Measurements from ENCODE around the gene PSTK. TPM values are rescaled to one million over a fixed set of nuclear protein-coding genes. Genes with fewer than 3 reads are reported as not detected.

The PSTK gene
- total and polyA plus RNA-seq, 9 of the 15 experiments (the other 6 are each of a cell fraction or from before 2014, with no cell fraction given), result 13.2 to 49.7 (median 18.9) TPM

DNA sequence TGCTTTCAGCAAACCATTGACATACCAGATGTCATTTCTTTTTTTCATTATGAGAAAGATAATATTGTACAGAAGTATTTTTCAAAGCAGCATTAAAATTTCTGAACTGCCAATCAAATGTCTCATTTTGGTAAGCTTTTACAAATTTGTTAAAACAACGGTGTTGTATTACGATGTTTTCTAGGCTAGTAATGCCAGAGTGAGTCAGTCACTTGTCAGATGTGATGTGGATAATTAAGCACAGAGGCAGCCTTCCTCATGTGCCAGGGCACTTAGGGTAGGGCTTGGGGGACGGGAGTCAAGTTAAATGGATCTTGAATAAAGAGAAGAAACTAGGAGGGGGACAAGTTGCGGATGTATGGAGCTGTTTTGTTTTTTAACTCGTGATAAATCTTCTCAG, 10.1 kb downstream of the PSTK start:
- no peak overlapping the region for H3K4me2 ChIP-seq (ENCODE audit: insufficient read depth, low read length)
- CTCF ChIA-PET (ENCODE audit: low intra/inter-chr PET ratio), result no interaction called here
- H3K9ac ChIP-seq (ENCODE audit: insufficient read depth in 1 of 2, low read depth in 2 of 2, low read length in 2 of 2), result no peak overlapping the region
- POLR2A ChIA-PET, result interaction anchor here (1.4 kb wide), 1 partner anchor 9 kb away, joined by 8 read pairs; the partner anchor contains the start of gene PSTK
- peaks cover 48% of the 10 kb centered on the region; the same call in 2 of the 3 replicates for H3K36me3 ChIP-seq (ENCODE audit: control insufficient read depth, insufficient read depth, low read length)
- intact Hi-C loops (cut with micrococcal nuclease), result no loop called here
- no peak overlapping the region for H3K27ac ChIP-seq (ENCODE audit: extremely low read depth, low read depth, low read length)
- H3K27me3 ChIP-seq (ENCODE audit: control insufficient read depth in 2 of 2, insufficient read depth in 2 of 2, low read length in 2 of 2), result no peaks in the 10 kb centered on the region
- no peaks in the 10 kb centered on the region for H3K9me1 ChIP-seq (ENCODE audit: control insufficient read depth, insufficient read depth, low read length)
- FAIRE-seq (no peak), ATAC-seq (no peak), DNase-seq (ENCODE audit: extremely low read depth in 1 of 4, low spot score in 3 of 4) (no peak)
- no peaks in the 10 kb centered on the region for H3K4me1 ChIP-seq (replicated peaks in 1 of 2; ENCODE audit: control insufficient read depth in 2 of 2, insufficient read depth in 2 of 2, low read length in 2 of 2)
- H3K4me3 ChIP-seq, result no peak overlapping the region
- no peaks in the 10 kb centered on the region for H3K79me2 ChIP-seq (ENCODE audit: control insufficient read depth, insufficient read depth, low read length)
- TF ChIP-seq ZNF695 (CRISPR knock-in tag; IDR thresholded peaks at IDR 0.05), result no peak
- TF ChIP-seq STAG1 (CRISPR knock-in tag; IDR thresholded peaks at IDR 0.05; ENCODE audit: borderline replicate concordance), result no peak
- 61% methylated on average over 5 of the region's 5 CpGs for WGBS (ENCODE audit: insufficient coverage, low coverage, missing lambda C conversion rate)
- in situ Hi-C loops (cut with MboI), result no loop called here
- no TSS peak for BruUV-seq (replicated peaks)
- no peaks in the 10 kb centered on the region for H3K9me3 ChIP-seq (replicated peaks; ENCODE audit: control insufficient read depth, insufficient read depth, low read depth, low read length)
- H4K20me1 ChIP-seq (replicated peaks; ENCODE audit: control insufficient read depth, insufficient read depth, low read length), result no peaks in the 10 kb centered on the region
- H2AFZ ChIP-seq (ENCODE audit: low read depth, low read length), result no peak overlapping the region

- no peaks in the 10 kb centered on the region for H3K4me1 ChIP-seq (replicated peaks in 1 of 2; ENCODE audit: control insufficient read depth in 2 of 2, insufficient read depth in 2 of 2, low read length in 2 of 2)
- no peaks in the 10 kb centered on the region for H3K9me3 ChIP-seq (replicated peaks; ENCODE audit: control insufficient read depth, insufficient read depth, low read depth, low read length)
- intact Hi-C loops (cut with micrococcal nuclease), result no loop called here
- FAIRE-seq (no peak), DNase-seq (ENCODE audit: extremely low read depth in 1 of 4, low spot score in 3 of 4) (no peak), ATAC-seq (no peak)
- no peaks in the 10 kb centered on the region for H3K9me1 ChIP-seq (ENCODE audit: control insufficient read depth, insufficient read depth, low read length)
- POLR2A ChIA-PET, result no interaction called here
- no TSS peak for BruUV-seq (replicated peaks)
- in situ Hi-C loops (cut with MboI), result no loop called here
- peaks cover 58% of the 10 kb centered on the region; the same call in 2 of the 3 replicates for H3K36me3 ChIP-seq (ENCODE audit: control insufficient read depth, insufficient read depth, low read length)
- no peak overlapping the region for H3K9ac ChIP-seq (ENCODE audit: insufficient read depth in 1 of 2, low read depth in 2 of 2, low read length in 2 of 2)
- TF ChIP-seq MEF2A (IDR thresholded peaks at IDR 0.05; ENCODE audit: control insufficient read depth, low read depth, low read length), result no peak
- no peak for TF ChIP-seq ASH1L (IDR thresholded peaks at IDR 0.05; ENCODE audit: borderline replicate concordance, low read depth, partially characterized antibody)
- TF ChIP-seq ZBTB33 (CRISPR knock-in tag; IDR thresholded peaks at IDR 0.05), result no peak
- TF ChIP-seq SLC30A9 (CRISPR knock-in tag; IDR thresholded peaks at IDR 0.05), result no peak
- no peak for TF ChIP-seq NELFE (IDR thresholded peaks at IDR 0.05; ENCODE audit: insufficient read depth, insufficient read length)
- no peak for TF ChIP-seq IRF1 (CRISPR knock-in tag; IDR thresholded peaks at IDR 0.05; ENCODE audit: borderline replicate concordance)
- TF ChIP-seq RBM22 (IDR thresholded peaks at IDR 0.05; ENCODE audit: low read depth, low read length, poor library complexity, severe bottlenecking), result no peak
- TF ChIP-seq, protein P1, sequence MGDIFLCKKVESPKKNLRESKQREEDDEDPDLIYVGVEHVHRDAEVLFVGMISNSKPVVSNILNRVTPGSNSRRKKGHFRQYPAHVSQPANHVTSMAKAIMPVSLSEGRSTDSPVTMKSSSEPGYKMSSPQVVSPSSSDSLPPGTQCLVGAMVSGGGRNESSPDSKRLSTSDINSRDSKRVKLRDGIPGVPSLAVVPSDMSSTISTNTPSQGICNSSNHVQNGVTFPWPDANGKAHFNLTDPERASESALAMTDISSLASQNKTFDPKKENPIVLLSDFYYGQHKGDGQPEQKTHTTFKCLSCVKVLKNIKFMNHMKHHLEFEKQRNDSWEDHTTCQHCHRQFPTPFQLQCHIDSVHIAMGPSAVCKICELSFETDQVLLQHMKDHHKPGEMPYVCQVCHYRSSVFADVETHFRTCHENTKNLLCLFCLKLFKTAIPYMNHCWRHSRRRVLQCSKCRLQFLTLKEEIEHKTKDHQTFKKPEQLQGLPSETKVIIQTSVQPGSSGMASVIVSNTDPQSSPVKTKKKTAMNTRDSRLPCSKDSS (IDR thresholded peaks at IDR 0.05; ENCODE audit: low read depth, partially characterized antibody), result no peak
- TF ChIP-seq SMARCA5 (IDR thresholded peaks at IDR 0.05), result no peak
- no peak overlapping the region for H3K4me2 ChIP-seq (ENCODE audit: insufficient read depth, low read length)
- no peak overlapping the region for H2AFZ ChIP-seq (ENCODE audit: low read depth, low read length)
- 100% methylated on average over 1 of the region's 1 CpG for WGBS (ENCODE audit: insufficient coverage, low coverage, missing lambda C conversion rate)
- no peak overlapping the region for H3K4me3 ChIP-seq
- H3K79me2 ChIP-seq (ENCODE audit: control insufficient read depth, insufficient read depth, low read length), result no peaks in the 10 kb centered on the region; the same call in 2 of the 3 replicates
- CTCF ChIA-PET (ENCODE audit: low intra/inter-chr PET ratio), result no interaction called here
- H4K20me1 ChIP-seq (replicated peaks; ENCODE audit: control insufficient read depth, insufficient read depth, low read length), result no peaks in the 10 kb centered on the region
- no peak overlapping the region for H3K27ac ChIP-seq (ENCODE audit: extremely low read depth, low read depth, low read length)
- H3K27me3 ChIP-seq (ENCODE audit: control insufficient read depth in 2 of 2, insufficient read depth in 2 of 2, low read length in 2 of 2), result no peaks in the 10 kb centered on the region
These were observed 11.9 kb downstream of the PSTK start for GRCh38 chr10:122992031-122992585.

All from K562 (cell line).